HG02623 (cell line): ENCODE data around the gene C2orf92.

Experiments used
- ATAC-seq: cut with Tn5 transposase; IDR thresholded peaks from one replicate; pipeline ENCODE4 v1.9.1; 2021; ENCODE audit warnings: moderate library complexity; ENCODE audit not compliant: unreplicated experiment

Gene C2orf92

DNA sequence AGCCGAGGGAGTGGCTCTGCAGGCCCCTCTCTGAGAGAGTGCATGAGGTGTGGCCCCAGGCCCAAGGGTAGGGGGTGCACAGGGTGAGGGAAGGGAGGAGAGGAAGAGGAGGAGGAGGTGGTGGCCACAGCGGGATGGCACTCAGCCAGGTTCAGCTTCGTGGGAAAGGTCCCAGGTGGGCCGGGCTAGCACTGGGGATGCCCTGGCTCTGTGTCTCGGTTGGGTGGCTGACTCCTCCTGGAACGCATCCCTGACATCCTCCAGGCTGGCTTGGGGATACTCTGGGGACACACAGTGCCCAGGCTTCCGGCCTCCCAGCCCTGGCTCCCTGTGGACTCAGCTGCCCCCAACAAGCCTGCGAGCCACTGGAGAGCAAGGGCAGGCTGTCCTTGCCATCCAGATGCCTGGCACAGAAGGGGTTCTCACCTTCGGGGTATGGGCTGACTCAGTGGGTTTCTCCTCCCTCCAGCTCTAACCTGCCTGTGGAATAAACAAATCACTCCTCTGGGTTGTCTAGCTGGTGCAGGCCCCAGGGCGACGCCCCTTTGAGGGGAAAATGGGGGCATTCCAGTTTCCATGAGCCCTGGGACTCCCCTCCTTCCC, 43.3 kb downstream of the C2orf92 start:
- ATAC-seq: no peak

DNA sequence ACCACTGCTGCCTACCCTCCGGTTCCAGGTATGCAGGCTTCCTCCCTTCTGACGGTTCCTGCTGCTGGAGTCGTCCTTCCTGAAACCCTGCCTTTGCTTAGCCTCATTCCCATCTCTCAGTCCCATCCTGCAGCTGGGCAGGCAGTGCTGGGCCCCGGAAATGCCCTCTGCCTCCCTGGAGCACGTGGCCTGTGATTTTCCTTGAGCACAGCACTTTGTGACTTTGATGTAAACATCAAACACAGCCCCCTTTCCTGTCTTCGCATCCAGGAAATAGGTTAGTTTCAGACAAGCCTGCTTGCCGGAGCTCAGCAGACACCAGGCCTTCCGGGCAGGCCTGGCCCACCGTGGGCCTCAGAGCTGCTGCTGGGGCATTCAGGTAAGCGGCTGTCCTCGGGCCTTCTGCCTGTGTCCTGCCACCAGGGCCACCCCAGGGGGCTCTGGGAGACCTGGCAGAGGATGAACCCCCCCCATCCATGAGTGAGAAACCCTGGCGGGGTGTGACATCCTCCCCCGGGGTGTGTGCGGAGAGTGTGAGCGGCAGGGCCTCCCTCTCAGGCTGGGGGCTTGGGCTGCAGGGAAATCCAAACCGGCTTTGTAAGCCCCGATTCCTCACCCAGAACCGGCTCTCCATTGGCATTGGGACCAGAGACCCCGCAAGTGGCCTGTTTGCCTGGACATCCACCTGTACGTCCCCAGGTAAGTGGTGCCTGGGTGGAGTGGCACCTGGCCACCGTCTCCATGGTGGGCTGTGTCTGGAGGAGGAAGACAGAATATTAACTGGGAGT, 44.0 kb downstream of the C2orf92 start, which contains the start of gene ZAP70:
Gene ZAP70, plus strand, starts transcription at position 281 of the 788 bp plus-strand sequence. CDS start 10,461 bp downstream, outside the sequence.
- ATAC-seq: no peak

DNA sequence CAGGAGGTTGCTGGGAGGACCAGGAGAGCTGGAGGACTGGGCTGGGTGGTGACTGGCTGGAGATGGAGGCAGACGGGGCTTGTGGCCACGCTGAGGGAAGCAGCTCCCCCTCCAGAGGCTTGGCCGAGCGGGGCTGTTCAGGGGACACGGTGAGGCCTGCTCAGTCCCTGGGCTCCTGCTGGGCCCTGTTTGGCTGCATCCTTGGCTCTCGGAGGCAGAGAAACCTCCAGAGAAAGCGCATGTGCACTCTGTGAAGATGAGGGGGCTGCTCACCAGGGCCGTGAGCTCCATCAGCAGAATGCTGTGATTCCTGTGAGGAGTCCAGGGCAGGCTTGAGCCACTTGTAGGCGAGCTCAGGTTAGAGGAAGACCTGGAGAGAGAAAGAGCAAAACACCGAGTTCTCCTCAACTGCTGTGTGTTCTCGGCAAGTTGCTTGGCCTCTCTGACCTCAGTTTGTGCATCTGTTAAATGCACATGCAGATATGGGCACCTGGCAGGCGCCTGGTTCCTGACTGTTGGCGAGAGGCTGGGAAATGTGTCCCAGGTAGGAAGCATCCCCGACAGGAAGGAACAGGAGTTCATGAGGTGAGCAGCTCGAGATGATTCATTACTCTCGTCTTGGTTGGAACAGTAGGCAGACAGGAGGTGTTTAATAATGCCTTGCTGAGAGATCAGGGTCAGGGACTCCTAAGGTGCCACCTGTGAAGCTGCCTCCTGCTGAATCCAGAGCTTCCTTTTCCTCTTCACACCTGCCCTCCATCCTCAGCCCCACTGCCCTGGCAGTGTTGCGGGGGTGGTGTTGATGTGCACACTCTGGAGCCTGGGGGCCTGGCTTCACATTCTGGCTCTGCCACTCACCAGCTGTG, 44.8 kb downstream of the C2orf92 start:
- ATAC-seq: no peak

DNA sequence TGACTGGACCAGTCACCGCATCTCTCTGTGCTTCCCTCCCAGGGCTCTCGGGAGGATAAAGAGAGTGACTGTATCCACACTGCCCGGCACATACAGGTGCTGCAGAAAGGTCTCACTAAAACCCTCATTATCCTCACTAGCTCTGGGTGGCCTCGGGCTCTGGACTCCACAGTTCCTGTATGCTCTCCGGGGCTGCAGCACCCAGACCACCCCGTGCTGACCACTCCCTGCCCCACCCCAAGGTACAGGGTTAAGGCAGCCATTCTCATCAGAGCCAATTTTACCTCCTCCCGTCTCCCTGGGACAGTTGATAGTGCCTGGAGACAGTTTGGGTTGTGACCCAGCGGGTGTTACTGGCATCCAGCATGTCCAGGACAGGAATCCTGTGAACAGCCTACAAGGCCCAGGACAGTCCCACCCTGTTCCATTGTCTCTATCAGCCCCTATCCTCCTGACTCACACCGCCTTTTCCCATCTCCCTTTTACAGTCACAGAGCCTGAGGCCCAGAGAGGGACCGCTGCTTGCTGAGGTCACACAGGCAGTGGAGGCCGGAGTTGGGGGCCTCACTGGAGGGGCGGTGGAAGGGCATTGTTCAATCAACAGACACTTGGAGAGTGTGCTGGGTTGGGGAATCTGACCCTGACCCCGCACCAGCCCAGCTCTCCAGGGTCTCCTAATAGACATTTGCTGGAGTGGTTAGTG, 45.6 kb downstream of the C2orf92 start:
- ATAC-seq: no peak

GRCh38 chr2:97715951-97716694, 46.6 kb downstream of the C2orf92 start:
- no peak for ATAC-seq

GRCh38 chr2:97716695-97717612, 47.4 kb downstream of the C2orf92 start:
- ATAC-seq: no peak

DNA sequence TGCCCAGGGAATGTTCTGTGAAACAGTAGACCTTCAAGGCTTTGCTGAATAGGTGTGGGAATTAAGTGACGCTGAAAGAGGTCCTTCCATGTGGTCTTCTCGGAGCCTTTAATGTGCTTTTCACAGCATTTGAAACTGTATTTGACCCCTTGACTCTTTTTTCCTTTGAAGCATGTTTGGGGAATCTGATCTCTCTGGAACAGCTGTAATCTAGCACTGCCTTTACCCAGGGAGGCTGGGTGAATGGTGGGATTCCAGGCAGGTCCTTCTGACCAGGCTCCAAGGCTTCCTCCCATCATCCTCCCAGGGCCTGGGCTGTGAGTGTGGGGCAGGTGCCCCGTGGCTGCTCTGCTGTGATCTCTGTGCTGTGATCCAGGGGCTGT, 48.1 kb downstream of the C2orf92 start:
- ATAC-seq: no peak

- no peak for ATAC-seq
These were observed 48.8 kb downstream of the C2orf92 start for GRCh38 chr2:97718051-97718882.

- no peak for ATAC-seq
These were observed 49.4 kb downstream of the C2orf92 start for GRCh38 chr2:97718942-97719341.

- ATAC-seq: no peak
These were observed 50.0 kb downstream of the C2orf92 start for GRCh38 chr2:97719362-97720155.

- no peak for ATAC-seq
These were observed 51.2 kb downstream of the C2orf92 start for GRCh38 chr2:97720746-97721145.

DNA sequence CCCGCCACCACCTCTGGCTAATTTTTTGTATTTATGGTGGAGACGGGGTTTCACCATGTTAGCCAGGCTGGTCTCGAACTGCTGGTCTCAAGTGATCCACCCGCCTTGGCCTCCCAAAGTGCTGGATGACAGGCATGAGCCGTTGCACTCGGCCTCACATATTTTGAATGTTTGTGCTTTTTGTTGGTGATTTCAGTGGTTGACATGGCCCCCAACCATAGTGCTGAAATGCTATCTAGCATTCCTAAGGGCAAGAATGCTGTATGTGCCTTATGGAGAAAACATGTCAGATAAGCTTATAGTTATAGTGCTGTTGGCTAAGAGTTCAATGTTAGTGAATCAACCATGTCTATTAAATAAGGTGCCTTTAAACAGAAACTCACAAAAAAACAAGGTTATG, 52.7 kb downstream of the C2orf92 start:
- ATAC-seq: no peak

DNA sequence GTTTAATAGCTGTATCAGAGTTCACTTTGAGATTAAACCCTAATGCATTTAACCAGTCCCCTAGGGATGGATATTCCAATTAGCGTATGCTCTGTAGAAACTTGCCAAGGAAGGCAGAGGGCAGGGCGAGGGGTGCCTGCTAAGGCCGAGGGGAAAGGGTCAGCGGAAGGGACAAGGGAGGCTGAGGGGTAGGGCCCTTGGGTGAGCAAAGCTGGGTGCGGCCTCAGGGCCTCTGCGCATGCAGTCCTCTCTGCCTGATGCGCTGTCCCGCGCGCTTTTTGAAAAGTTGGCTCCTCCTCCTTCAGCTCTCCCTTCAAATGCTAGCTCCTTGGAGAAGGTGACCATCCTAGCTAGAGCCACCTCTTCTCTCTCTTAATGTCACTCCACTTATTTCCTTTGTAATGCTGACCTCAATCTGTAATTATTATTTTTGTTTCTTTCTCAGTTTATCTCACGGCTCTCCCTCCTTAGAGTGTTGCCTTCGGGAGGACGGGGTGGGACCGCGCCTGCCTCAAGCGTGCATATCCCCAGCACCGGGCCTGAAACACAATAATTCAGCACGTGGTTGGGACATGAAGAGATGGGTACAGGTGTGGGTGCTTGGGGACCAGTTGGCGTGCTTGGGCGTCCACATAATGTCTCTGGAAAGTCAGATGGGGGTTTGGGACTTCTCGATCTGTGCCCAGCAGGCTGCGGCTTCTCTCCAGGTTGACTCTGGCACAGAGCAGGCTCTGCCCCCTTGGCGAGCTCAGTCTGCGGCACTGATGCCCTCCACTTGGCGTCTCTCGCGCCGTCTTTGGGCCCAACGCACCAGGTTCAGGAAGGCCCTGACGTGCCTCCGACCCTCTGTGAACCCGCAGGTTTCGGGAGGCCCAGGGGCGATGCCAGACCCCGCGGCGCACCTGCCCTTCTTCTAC, 53.9 kb downstream of the C2orf92 start:
- no peak for ATAC-seq

DNA sequence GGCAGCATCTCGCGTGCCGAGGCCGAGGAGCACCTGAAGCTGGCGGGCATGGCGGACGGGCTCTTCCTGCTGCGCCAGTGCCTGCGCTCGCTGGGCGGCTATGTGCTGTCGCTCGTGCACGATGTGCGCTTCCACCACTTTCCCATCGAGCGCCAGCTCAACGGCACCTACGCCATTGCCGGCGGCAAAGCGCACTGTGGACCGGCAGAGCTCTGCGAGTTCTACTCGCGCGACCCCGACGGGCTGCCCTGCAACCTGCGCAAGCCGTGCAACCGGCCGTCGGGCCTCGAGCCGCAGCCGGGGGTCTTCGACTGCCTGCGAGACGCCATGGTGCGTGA, 54.5 kb downstream of the C2orf92 start:
- no peak for ATAC-seq

DNA sequence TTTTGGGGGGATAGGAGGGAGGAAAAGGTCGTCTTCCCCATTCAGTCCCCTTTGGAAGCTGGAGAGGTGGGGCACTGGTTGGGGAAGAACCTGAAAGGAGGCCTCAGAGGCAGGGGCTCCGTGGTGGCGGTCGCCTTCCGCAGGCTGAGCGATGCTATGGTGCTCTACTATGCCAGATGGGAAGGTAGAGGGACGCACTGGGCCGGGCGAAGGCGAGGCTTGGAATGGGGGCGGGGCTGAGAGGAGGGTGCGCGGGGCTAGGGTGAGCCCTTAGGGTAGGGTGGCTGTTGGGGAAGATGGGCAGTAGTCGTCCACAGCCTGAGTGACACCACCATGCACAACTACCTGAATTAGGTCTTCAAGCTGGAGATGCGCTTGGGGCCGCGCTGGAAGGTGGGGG, 55.0 kb downstream of the C2orf92 start:
- ATAC-seq: no peak

- no peak for ATAC-seq
These were observed 55.6 kb downstream of the C2orf92 start for GRCh38 chr2:97724946-97725688.
